NK-92 (cell line): ENCODE data around the gene C7.

ENCODE experiments used
- DNase-seq: peaks from one replicate; lab custom pipeline; 2025; ENCODE audit not compliant: unreplicated experiment; lab: John Stamatoyannopoulos, UW

Gene C7

DNA sequence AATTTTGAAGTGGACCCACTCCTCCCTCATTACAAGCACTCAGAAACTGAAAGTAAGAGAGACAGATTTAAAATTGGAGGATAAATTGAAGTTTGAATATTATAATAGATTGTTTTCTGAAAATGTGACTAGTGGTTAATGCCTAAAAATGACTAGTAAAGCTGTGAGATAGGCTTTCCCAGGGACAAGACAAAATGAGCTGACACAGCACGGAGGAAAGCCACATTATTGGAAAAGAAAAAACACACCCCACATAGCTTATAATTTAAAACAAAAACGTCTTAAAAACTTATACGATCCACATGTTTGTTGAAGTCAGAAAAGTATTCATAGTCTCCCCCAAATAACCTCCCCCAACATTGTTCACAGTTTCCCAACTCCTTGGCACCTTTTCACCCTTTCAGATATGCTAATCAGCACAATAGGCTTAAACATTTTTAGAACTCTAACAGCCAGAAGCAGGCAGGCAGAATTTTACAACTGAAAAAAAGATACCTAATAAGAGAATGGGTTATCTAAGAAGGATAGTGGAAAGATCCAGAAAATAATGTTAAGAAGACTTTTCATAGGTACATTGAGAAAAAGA, 6.1 kb downstream of the C7 start:
- no peak for DNase-seq

DNA sequence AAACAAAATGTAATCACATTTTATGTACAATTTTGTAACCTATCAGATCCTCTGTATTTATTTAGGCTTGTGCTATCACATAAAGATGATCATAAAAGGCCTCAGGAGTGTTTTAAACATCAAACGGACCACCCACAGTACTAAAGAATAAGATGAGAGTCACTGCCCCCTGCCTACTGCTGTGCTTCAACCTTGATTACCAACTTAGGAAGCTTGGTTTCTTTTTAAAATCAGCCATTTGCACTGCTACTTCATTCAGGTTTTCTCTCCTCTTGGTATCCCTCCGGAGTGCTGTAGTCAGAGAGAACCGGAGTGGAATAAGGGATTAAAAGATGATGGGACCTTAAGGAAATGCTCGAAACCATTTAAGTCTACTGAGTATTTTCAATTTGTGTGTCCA, 6.9 kb downstream of the C7 start:
- no peak for DNase-seq

DNA sequence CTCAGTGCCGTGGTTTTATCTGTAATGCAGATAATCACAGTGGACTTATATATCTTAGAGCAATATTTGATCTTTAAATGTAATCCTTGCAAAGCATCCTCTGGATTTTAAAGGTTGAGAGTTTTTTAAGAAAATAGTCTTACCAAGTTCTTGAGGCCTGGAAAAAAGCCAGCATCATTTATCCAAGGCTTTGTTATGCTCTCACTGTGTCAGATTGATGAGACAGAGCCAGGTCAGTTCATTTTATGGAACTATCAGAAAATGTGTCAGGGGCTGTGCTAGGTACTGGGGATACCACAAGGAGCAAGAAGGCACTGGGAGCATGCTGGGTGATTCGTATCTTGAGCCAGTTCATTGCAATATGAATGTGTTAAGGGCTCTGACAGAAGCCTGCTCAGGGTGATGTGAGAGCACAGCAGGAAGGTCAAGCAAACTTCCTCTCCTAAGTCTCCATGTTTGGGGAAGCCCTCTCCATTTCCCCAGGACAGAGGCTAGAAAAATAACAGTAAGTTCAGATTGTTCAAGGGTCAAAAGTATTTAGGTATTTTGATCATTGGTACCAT, 19.7 kb downstream of the C7 start:
- no peak for DNase-seq

DNA sequence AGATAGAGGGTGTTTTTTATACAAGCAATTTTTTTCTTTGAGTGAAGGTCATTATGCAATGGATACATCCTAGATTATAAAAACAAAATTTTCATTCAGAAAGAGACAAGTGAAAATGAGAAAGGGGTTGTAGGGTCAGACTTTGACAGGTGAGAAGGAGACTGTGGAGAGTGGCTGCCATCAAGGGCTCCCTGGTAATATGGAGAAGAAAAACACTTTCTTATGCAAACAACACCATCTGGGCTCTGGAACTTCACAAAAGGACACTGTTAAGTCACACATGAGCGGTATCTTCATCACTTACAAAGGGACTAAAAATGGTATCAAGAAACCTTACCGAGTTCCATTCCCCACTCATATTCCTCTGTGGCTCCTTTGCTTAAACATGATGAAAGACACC, 23.5 kb downstream of the C7 start:
- no peak for DNase-seq

DNA sequence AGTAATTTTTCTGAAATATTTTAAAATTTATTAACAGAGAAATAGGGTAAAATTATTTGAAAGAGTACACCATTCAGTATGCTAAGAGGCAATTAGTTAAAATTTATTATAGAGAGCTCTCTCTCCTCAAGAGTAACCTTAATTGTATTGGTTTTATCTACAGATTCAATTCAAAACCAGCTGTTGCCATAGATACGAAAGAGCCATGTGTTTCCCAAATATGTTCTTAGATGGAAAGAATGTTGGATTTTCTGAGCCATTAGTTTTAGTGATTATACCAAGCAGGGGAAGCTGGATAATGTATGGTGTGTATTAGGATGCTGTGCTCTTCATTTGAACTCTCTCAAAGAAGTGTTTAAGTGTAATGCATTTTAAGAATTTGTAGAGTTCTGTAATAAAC, 27.8 kb downstream of the C7 start:
- DNase-seq = no peak

DNA sequence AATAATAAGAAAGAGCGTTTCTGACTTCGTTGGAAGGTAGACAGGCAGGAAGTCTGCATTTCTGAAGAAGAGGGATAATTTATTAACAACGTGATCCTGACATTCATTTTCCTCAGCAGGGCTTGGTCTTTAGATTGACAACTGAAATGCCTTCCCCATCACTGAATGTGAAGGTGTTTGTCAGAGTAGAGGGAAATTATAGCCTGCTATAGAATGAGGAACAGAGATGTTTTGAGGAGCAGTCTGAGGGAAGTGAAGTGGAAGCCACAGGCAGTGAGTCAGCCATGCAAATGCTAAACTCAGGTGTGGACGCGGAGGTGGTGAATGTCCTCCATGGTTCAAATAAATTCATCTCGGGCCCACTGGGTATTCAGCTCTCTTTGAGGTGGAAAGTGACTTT, 30.5 kb downstream of the C7 start:
- DNase-seq = no peak

DNA sequence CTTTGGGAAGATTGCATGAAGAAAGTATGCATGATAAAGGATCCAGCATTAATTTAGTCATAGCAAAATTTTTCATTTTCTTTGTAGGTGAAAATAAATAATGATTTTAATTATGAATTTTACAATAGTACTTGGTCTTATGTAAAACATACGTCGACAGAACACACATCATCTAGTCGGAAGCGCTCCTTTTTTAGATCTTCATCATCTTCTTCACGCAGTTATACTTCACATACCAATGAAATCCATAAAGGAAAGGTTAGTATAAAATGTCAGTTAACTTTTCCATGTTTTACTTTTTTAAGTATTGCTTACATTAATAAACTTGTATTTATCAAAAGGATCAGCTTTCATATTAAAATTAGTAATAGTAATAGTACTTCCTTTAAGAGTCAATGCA, 35.8 kb downstream of the C7 start:
- DNase-seq = no peak

DNA sequence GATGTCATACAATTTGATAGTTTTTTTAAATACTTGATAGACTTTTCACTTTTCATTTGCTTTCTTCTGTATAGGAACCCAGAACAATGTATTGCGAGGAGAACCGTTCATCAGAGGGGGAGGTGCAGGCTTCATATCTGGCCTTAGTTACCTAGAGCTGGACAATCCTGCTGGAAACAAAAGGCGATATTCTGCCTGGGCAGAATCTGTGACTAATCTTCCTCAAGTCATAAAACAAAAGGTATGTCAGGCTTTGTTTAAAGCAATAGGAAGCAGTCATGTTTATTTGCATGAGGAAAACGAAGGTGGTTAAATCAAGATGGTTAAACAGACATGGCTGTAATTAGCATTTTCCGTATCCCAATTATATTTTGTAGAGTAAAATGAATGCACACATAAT, 46.0 kb downstream of the C7 start:
- DNase-seq = no peak

DNA sequence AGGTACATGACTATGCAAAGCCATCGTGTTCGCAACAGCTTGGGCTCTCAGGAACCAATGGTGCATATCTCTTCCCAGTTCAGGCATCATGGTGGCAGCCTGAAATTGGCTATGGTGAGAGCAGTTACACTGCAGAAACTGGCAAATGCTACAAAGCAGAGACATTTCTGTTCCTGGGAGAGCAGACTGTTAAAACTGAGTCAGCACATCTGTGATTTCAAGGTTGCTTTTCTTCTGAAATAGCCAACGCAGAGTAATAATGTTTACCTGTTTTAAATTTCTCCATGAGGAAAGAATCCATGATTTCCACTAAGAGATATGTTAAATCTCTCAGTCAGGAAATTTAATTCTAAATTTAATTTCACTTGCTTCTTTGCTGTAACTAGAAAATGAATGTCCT, 47.8 kb downstream of the C7 start:
- no peak for DNase-seq

DNA sequence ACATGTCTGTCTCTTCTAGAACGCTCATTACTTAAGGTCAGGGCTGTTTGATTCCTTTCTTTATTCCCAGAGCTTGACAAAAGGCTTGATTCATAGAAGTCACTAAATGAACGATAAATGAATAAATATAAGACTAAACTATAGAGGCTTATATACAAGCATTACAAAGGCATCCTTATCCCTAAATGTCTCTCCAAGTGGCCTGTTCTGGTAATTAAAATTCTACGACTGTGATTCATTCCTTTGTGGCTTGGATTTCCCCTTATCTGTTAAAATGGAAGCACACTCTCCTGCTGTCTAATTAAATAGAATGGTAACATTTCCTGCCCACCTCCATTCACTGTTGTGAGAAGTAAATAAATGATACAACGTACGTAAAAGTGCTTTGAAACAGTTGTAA, 49.5 kb downstream of the C7 start:
- DNase-seq = no peak

DNA sequence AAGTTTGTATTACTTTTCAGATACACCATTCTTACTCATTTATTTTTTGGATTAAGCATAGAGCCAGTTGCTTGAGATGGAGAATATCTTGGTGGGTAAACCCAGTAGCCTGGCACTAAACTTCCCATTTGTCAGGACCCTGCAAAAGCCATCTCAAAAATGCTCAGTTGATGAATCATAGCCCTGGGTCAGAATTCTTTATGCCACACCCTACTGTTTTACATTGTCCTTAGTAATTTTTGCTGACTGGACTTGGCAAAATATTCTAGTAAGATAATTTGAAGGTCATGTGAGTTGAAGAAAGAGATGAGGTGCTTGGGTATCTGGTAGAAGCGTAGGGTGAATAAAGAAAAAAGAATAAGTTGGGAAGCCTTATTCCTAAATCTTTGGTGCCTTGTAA, 50.7 kb downstream of the C7 start:
- DNase-seq = no peak

DNA sequence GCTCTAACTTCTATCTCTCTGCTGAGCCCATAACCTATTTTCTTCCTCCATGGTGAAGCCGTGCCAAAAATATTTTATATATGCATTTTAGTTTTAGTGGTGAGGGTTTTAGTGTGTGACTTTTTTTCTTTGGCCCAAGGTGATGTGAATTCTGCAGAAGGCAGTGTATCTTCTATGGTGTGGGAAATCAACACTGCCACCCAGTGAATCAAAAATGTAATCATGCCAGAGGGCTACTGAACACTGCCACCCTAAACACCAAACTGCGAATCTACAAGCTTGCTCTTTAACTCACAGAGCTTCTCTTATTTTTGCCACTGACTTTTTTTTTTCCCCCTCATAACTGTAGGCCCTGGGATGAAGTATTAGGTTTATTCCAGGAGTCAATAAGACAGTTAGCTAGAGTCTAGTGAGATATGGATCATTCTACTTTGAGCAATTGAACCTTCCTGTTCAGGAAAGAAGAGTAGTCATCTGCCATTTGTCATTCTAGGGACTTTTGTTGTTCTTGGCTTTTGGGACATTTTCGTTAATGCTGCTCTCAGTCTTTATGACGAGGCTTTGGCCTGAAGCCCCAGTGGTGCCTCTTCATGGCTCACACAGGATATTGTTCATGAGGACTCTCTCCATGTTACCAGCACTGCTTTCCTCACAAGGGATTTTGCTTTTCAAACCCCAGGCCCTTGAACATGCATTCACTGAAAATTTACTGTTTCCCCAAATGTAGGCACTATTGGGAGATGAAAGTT, 53.1 kb downstream of the C7 start:
- DNase-seq = no peak

DNA sequence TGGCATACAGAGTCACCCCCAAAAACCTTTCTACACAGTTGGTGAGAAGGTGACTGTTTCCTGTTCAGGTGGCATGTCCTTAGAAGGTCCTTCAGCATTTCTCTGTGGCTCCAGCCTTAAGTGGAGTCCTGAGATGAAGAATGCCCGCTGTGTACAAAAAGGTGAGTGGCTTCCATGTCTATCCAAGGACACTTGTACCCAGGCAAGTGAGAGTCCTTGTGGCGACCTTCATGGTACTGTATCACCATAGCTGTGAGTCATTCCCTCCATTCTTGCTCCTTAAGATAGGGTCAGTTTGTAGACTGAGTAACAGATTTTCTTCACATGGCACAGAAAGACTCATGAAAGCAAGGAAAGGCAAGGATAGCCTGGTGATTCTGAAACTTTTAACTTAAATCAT, 63.1 kb downstream of the C7 start:
- no peak for DNase-seq

DNA sequence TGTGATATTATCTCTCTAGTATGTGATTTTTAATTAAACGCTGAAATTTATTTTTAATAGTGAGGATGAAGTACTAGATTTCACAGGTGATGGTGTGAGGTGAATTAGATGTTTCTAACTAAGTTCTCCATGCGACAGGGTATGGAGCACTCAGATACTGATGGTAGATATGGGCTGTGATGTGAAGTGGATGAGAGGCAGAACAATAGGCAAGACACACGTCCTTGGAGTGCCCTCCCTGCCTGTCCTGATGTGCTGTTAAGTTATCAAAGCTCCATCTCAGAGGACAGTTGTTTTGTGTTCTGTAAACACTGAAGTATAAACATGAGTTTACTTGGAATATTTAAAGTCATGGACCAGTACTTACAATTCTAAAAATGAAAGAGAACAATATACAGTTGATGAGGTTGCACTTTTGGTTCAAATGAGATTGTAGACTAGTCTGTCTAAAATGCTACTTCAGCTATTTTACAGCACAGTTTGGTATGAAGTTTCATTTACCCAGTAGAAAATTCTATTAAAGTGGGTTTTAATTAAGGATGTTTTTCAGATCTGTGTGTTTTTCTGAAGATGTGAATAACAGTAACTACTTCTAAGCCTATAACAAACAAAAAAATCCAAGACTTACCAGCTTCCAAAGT, 64.2 kb downstream of the C7 start:
- no peak for DNase-seq

DNA sequence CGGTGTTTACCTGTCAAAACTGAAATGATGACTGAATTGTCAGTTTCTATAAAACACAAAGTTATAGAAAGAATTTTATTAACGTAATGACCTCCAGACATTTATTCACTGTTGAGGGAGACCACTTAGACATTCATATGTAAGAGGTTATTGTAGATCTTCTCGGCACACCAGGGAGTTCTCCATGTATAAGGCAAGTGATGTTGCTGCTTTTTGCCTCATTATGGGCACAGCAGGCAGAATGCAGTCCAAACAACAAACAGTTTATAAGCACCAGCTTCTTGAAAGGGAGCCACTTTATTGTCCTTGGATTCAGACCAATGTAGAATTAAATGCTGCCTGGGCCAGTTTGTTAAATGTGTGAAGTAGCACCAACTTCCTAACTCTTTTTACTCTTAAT, 66.7 kb downstream of the C7 start:
- DNase-seq = no peak

DNA sequence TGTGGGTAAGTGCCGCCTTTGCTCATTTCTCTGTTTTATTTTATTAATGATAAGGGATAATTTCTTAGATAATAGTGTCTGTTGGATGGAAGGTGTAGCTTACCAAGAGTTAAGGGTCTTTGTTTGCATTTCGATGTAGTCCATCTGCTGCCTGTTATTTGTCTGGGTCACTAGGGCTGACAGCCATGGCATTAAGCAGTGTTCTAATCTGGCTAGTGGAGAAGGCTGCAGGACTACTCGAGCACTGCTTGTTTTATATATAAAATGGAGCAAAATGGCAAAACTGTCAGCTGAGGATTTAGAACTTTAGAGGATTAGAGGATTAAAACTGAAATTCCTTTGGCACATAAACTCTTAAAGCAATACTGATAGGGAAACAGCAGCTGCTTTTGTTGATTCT, 67.5 kb downstream of the C7 start:
- DNase-seq = no peak

DNA sequence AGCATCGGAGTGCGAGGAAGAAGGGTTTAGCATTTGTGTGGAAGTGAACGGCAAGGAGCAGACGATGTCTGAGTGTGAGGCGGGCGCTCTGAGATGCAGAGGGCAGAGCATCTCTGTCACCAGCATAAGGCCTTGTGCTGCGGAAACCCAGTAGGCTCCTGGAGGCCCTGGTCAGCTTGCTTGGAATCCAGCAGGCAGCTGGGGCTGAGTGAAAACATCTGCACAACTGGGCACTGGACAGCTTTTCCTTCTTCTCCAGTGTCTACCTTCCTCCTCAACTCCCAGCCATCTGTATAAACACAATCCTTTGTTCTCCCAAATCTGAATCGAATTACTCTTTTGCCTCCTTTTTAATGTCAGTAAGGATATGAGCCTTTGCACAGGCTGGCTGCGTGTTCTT, 72.1 kb downstream of the C7 start:
- no peak for DNase-seq

DNA sequence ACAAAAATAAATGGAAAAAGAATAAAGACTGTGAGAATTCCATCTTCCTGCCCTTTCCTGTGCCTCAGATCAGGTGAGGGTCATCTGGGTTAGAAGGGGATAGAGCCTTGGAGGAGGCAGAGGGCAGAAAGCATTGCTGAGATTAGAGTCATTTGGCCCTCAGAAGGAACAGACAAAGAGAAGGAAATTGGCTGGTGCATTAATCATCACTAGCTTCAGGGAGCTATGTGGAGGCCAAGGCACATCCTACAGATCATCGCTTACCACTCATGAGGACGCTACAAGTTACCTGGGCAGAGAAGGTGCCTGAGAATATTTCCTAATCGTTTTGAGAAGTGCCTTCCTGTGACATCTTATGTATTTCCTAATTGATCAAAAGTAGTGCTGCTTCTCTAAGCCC, 74.5 kb downstream of the C7 start:
- DNase-seq = no peak

DNA sequence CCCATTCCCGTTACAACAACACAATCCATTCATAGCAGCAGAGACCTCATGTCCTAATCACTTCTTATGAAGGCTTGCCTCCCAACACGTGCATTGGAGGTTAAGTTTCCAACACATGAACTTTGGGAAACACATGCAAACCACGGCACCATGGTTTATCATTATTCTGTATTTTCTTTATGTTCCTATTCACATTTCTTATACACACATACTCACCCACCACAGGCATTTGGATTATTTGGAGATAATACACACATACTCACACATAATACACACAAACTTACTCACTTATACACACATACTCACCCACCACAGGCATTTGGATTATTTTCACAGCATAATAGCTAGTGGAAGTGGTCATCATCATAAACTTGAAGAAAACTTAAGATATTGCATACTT, 75.6 kb downstream of the C7 start:
- DNase-seq = no peak

DNA sequence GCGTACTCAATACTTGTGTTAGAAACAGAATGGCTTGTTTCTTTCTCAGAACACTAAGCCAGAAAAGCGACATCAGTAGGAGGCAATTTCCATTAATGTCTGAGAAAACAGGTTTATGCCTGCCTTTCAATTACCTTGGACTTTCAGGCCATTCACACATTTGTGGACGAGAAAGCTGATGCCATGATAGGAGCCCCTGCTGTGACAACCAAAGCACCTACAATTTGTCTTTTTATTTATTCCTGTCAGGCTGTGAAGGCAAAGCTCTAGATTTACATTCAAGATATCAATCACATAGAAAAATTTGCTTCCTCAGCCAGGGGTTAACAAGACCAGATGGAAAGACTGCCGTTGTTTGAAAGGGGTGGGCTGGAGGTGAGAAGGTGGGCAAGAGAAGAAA, 76.2 kb downstream of the C7 start:
- DNase-seq = no peak

DNA sequence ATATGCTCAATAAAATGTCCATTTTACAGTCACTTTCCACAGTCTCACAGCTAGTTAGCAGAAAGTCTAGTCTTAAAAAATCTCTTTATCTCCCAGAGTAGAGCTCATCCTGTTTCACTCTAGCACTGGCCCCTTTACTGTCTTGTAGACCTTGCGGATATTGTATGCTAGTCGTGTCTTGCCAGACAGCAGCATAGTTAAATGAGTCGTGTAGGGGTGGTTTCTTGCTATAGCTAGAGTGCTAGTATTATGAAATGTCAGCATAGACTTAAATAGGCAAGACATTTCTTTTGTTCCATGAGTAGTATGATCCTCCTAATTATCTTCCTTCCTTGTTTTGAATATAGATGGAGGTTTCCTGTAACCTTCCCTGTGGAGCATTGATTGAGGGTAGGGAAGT, 77.4 kb downstream of the C7 start:
- no peak for DNase-seq

DNA sequence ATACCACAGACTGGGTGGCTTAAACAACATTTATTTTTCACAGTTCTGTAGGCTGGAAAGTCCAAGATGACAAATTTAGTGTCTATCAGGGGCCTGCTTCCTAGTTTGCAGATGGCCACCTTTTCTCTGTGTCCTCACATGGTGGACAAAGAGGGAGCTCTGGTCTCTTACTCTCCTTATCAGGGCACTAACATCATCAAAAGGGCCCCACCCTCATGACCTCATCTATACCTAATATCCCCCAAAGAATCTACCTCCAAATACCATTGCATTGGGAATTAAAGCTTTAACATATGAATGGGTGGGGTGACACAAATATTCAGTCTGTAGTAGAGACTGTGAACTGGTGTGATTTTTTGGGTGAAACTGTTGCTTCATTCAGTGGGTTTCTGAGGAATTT, 78.1 kb downstream of the C7 start:
- no peak for DNase-seq
